Small intestine (tissue), 7 donors: ENCODE results near the gene ZNF606. TPM values are rescaled to one million over a fixed set of nuclear protein-coding genes. Genes with fewer than 3 reads are reported as not detected.

ENCODE experiments used
- DNase-seq, 2 donors: peaks; one replicate each; pipeline versions ENCODE4 v3.0.0 to v3.0.0-alpha.2; 2013
- FAIRE-seq: peaks from 2 replicates; lab custom pipeline; 2012; peaks lifted over from hg19 to GRCh38; lab: Jason Lieb, UNC
- H3K27ac ChIP-seq, 3 donors: one replicate each; pipeline ENCODE4 v1.5.1; 2013; ENCODE audit warnings: low read length in 2 of 3, mild to moderate bottlenecking in 2 of 3, control low read depth in 1 of 3, inconsistent platforms in 1 of 3, low read depth in 1 of 3, moderate library complexity in 1 of 3
- H3K27me3 ChIP-seq, 3 donors: one replicate each; pipeline ENCODE4 v1.6.1; 2013; ENCODE audit warnings: low read length in 3 of 3, inconsistent platforms in 1 of 3; ENCODE audit not compliant: control insufficient read depth in 3 of 3, insufficient read depth in 3 of 3
- H3K36me3 ChIP-seq, 3 donors: one replicate each; pipeline ENCODE4 v1.6.1; 2013; ENCODE audit warnings: low read length in 3 of 3, inconsistent platforms in 1 of 3, low read depth in 1 of 3, mild to moderate bottlenecking in 1 of 3, moderate library complexity in 1 of 3; ENCODE audit not compliant: control insufficient read depth in 3 of 3, insufficient read depth in 2 of 3
- H3K4me1 ChIP-seq, 3 donors: one replicate each; pipeline ENCODE4 v1.6.1; 2013; ENCODE audit warnings: low read length in 2 of 3, inconsistent platforms in 1 of 3, low read depth in 1 of 3, mild to moderate bottlenecking in 1 of 3, moderate library complexity in 1 of 3; ENCODE audit not compliant: control insufficient read depth in 3 of 3, insufficient read depth in 2 of 3
- H3K4me3 ChIP-seq, 3 donors: one replicate each; pipeline ENCODE4 v1.5.1; 2013; ENCODE audit warnings: low read length in 3 of 3, control low read depth in 1 of 3, inconsistent platforms in 1 of 3, low read depth in 1 of 3, mild to moderate bottlenecking in 1 of 3, moderate library complexity in 1 of 3
- H3K9me3 ChIP-seq, 2 donors: one replicate each; pipeline ENCODE4 v1.6.1; 2013; ENCODE audit warnings: low read depth in 1 of 2, low read length in 1 of 2; ENCODE audit not compliant: control insufficient read depth in 2 of 2, insufficient read depth in 1 of 2
- WGBS, 3 donors: extraction: QIAGEN DNeasy Blood & Tissue Kit; methylation state at CpG; one replicate each; pipeline ENCODE4 v1.1.7; 2013; 5-methylcytosine and 5-hydroxymethylcytosine counted together
- polyA plus RNA-seq, 4 donors: library from polyadenylated mRNA; stranded (reverse) in 3 of 4; unstranded in 1 of 4; fragments of 200-250 nt in 3 of 4; fragments of 120-200 nt in 1 of 4; gene quantifications; one replicate each; pipeline versions ENCODE4 v1.2.1 to v1.2.3, GENCODE V29; 2013
- donor health status: healthy with polysubstance abuse.
- donor health status: control.
- donor health status: control.
- donor health status: Bipolar disorder and iron deficiency.
- donor health status: healthy.

Gene ZNF606
- polyA plus RNA-seq, 4 donors = 3.8 to 20.1 (median 6.4) TPM

- Histone ChIP-seq H3K36me3 (no peaks in the 10 kb centered on the region), H3K27ac (no peak overlapping the region), H3K9me3 (peaks cover 0 to 84% of the 10 kb centered on the region in 2 donors), H3K27me3 (no peaks in the 10 kb centered on the region), H3K4me3 (no peak overlapping the region), H3K4me1 (no peaks in the 10 kb centered on the region)
- FAIRE-seq (no peak), DNase-seq (no peak)
- WGBS, 3 donors = 83 to 95% (median 91%) methylated on average over 8 of the region's 8 CpGs
Measured at GRCh38 chr19:57964761-57965160, 37.9 kb downstream of the ZNF606 start.

- no peaks in the 10 kb centered on the region for H3K4me1 ChIP-seq
- H3K36me3 ChIP-seq = no peaks in the 10 kb centered on the region
- peaks cover 0 to 79% of the 10 kb centered on the region in 2 donors for H3K9me3 ChIP-seq
- no peak for FAIRE-seq
- WGBS, 3 donors = 82 to 90% (median 82%) methylated on average over 1 of the region's 1 CpG
- no peak overlapping the region for H3K4me3 ChIP-seq
- H3K27me3 ChIP-seq = no peaks in the 10 kb centered on the region
- no peak for DNase-seq
- H3K27ac ChIP-seq = no peak overlapping the region
Measured at GRCh38 chr19:57961785-57962184, 40.8 kb downstream of the ZNF606 start.

- Histone ChIP-seq H3K4me3 (no peak overlapping the region), H3K36me3 (no peaks in the 10 kb centered on the region), H3K27me3 (no peaks in the 10 kb centered on the region), H3K4me1 (no peaks in the 10 kb centered on the region), H3K9me3 (peaks cover 4 to 77% of the 10 kb centered on the region in 2 donors), H3K27ac (no peak overlapping the region)
- 88 to 93% (median 91%) methylated on average over 4 of the region's 4 CpGs for WGBS, 3 donors
- no peak for FAIRE-seq
- no peak for DNase-seq
Measured at GRCh38 chr19:57954996-57955395, 47.6 kb downstream of the ZNF606 start.

- 92 to 95% (median 92%) methylated on average over 11 to 12 of the region's 12 CpGs for WGBS, 3 donors
- Histone ChIP-seq H3K9me3 (peaks cover 6 to 69% of the 10 kb centered on the region in 2 donors), H3K4me3 (no peak overlapping the region)
Measured at GRCh38 chr19:57949702-57950101, 52.9 kb downstream of the ZNF606 start.

GRCh38 chr19:57949296-57949695, 53.3 kb downstream of the ZNF606 start:
- DNase-seq = no peak
- 92 to 96% (median 94%) methylated on average over 21 to 24 of the region's 24 CpGs for WGBS, 3 donors

More at GRCh38 chr19:57949702-57950101, 52.9 kb downstream of the ZNF606 start:
- FAIRE-seq (no peak), DNase-seq (no peak)
- H3K27me3 ChIP-seq = no peaks in the 10 kb centered on the region
- no peak overlapping the region for H3K27ac ChIP-seq
- H3K36me3 ChIP-seq = peaks cover 0 to 4% (median 2%) of the 10 kb centered on the region in 3 donors
- H3K4me1 ChIP-seq = peaks cover 0 to 8% (median 6%) of the 10 kb centered on the region in 3 donors

GRCh38 chr19:57947419-57948134, 55.0 kb downstream of the ZNF606 start, which contains the start of gene ZNF256:
Gene ZNF256, minus strand, starts transcription at chr19:57947706. Its CDS starts 232 bp downstream, at chr19:57947474.
- DNase-seq (peak; percentile 95 to 98), FAIRE-seq (no peak)
- Histone ChIP-seq H3K9me3 (peaks cover 9 to 69% of the 10 kb centered on the region in 2 donors), H3K27ac (peak within 1 kb of the TSS; percentile 27 to 86 (median 70)), H3K4me3 (peak within 1 kb of the TSS; percentile 74 to 82 (median 78)), H3K36me3 (peaks cover under 1 to 20% (median 12%) of the 10 kb centered on the region in 3 donors), H3K27me3 (no peaks in the 10 kb centered on the region), H3K4me1 (peaks cover 0 to 8% (median 6%) of the 10 kb centered on the region in 3 donors)
- 6 to 9% (median 8%) methylated on average over 45 to 54 of the region's 54 CpGs for WGBS, 3 donors

More at GRCh38 chr19:57949296-57949695, 53.3 kb downstream of the ZNF606 start:
- Histone ChIP-seq H3K4me1 (peaks cover 0 to 8% (median 6%) of the 10 kb centered on the region in 3 donors), H3K9me3 (peaks cover 6 to 69% of the 10 kb centered on the region in 2 donors), H3K27ac (no peak overlapping the region), H3K36me3 (peaks cover 0 to 6% (median 4%) of the 10 kb centered on the region in 3 donors), H3K27me3 (no peaks in the 10 kb centered on the region), H3K4me3 (no peak overlapping the region)
- FAIRE-seq = no peak

DNA sequence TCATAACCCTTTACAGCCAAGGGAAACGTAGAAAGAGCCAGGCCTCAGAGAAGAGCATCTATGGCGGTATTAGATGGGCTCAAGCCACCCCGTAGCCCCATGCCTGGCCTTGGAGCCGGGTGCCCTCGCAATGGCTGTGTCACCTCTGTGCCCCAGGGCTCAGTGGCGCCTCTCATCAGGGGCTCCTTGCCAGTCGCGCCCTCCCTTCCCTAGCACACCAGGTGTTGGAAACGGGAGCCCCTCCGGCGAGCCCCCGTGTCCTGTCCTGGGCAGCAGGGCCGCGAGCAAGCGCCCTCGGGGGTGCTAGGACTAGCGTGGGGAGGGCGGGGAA, 55.6 kb downstream of the ZNF606 start:
- Histone ChIP-seq H3K27me3 (no peaks in the 10 kb centered on the region), H3K4me3 (peak overlapping the region; percentile 74 to 82 (median 78)), H3K4me1 (peaks cover 0 to 8% (median 6%) of the 10 kb centered on the region in 3 donors), H3K9me3 (peaks cover 12 to 69% of the 10 kb centered on the region in 2 donors), H3K27ac (peak overlapping the region in 2 of 3 donors; percentile 70 to 86), H3K36me3 (peaks cover 5 to 25% (median 17%) of the 10 kb centered on the region in 3 donors)
- no peak for FAIRE-seq
- no peak for DNase-seq
- 1 to 3% (median 3%) methylated on average over 18 of the region's 18 CpGs for WGBS, 3 donors

DNA sequence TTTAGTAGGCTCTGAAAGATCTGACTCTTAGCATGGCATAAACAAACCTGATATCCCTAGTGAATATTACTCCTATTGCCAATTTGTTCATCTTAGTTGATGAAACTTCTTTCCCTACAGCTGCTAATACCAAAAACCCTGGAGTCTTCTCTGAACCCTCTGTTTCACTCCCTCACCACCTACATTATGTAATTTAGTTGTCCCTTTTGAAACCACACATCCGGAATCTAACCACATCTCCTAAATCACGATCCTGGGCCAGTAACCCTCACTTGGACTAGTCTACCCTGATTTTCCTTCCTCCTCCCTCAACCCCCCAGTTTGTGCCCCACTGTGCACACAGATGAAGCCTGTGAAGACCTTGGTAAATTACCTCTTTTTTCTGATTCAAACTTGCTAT, 56.3 kb downstream of the ZNF606 start:
- no peak overlapping the region for H3K27ac ChIP-seq
- peak overlapping the region in 2 of 3 donors; percentile 78 to 82 for H3K4me3 ChIP-seq
- no peaks in the 10 kb centered on the region for H3K27me3 ChIP-seq
- H3K36me3 ChIP-seq = peaks cover 8 to 26% (median 23%) of the 10 kb centered on the region in 3 donors
- DNase-seq (no peak), FAIRE-seq (no peak)
- peaks cover 17 to 76% of the 10 kb centered on the region in 2 donors for H3K9me3 ChIP-seq
- whole genome bisulfite sequencing, 3 donors = 56 to 84% (median 69%) methylated on average over 2 of the region's 2 CpGs
- peaks cover 0 to 8% (median 6%) of the 10 kb centered on the region in 3 donors for H3K4me1 ChIP-seq
